Measurements from ENCODE around the gene STAC2. TPM values are rescaled to one million over a fixed set of nuclear protein-coding genes. Genes with fewer than 3 reads are reported as not detected.
"Not testable (repeated sequence)": the region's sequence is repeated elsewhere in the genome, so short reads cannot be mapped to it uniquely, and the experiment has no call there.

The STAC2 gene
- total and polyA plus RNA-seq, 7 donors = 0.07 to 1.2 (median 0.32) TPM; not detected in 1

- Histone ChIP-seq H3K27ac (no peak overlapping the region), H3K9me3 (peaks cover 4% of the 10 kb centered on the region), H3K27me3 (ENCODE audit: insufficient read depth in 3 of 3, low read length in 2 of 3) (no peaks in the 10 kb centered on the region), H3K4me1 (peaks cover 34% of the 10 kb centered on the region), H3K36me3 (ENCODE audit: insufficient read depth in 1 of 2, low read depth in 1 of 2) (peaks cover 3 to 17% of the 10 kb centered on the region in 2 donors), H3K4me3 (no peak overlapping the region)
- DNase-seq (no peak), ATAC-seq (no peak)
- intact Hi-C loops (cut with DNase I) = no loop called here
- TF ChIP-seq, protein P1, sequence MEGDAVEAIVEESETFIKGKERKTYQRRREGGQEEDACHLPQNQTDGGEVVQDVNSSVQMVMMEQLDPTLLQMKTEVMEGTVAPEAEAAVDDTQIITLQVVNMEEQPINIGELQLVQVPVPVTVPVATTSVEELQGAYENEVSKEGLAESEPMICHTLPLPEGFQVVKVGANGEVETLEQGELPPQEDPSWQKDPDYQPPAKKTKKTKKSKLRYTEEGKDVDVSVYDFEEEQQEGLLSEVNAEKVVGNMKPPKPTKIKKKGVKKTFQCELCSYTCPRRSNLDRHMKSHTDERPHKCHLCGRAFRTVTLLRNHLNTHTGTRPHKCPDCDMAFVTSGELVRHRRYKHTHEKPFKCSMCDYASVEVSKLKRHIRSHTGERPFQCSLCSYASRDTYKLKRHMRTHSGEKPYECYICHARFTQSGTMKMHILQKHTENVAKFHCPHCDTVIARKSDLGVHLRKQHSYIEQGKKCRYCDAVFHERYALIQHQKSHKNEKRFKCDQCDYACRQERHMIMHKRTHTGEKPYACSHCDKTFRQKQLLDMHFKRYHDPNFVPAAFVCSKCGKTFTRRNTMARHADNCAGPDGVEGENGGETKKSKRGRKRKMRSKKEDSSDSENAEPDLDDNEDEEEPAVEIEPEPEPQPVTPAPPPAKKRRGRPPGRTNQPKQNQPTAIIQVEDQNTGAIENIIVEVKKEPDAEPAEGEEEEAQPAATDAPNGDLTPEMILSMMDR (IDR thresholded peaks at IDR 0.05) = no peak
- 81 to 88% (median 87%) methylated on average over 5 of the region's 5 CpGs for WGBS, 3 donors
Measured at GRCh38 chr17:39171933-39172332, 53.8 kb downstream of the STAC2 start.

DNA sequence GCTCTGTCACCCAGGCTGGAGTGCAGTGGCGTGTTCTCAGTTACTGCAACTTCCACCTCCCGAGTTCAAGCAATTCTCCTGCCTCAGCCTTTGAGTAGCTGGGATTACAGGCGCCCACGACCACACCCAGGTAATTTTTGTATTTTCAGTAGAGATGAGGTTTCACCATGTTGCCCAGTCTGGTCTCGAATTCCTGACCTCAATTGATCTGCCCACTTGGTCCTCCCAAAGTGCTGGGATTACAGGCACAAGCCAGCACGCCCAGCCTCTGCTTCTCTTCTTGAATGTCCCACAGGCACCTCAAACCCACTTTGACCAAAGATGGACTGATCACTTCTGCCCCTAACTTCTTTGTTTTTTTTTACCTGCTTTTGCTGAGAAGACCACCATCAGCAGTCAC, 55.2 kb downstream of the STAC2 start:
- 65 to 72% (median 69%) methylated on average over 6 of the region's 6 CpGs for WGBS, 3 donors
- Histone ChIP-seq H3K27ac (no peak overlapping the region), H3K4me1 (peaks cover 21% of the 10 kb centered on the region), H3K4me3 (no peak overlapping the region), H3K9me3 (peaks cover 4% of the 10 kb centered on the region), H3K27me3 (ENCODE audit: insufficient read depth in 3 of 3, low read length in 2 of 3) (no peaks in the 10 kb centered on the region), H3K36me3 (ENCODE audit: insufficient read depth in 1 of 2, low read depth in 1 of 2) (peaks cover 0 to 6% of the 10 kb centered on the region in 2 donors)
- ATAC-seq = no peak
- intact Hi-C loops (cut with DNase I) = no loop called here
- DNase-seq = no peak
- TF ChIP-seq, protein P1 (IDR thresholded peaks at IDR 0.05) = no peak

DNA sequence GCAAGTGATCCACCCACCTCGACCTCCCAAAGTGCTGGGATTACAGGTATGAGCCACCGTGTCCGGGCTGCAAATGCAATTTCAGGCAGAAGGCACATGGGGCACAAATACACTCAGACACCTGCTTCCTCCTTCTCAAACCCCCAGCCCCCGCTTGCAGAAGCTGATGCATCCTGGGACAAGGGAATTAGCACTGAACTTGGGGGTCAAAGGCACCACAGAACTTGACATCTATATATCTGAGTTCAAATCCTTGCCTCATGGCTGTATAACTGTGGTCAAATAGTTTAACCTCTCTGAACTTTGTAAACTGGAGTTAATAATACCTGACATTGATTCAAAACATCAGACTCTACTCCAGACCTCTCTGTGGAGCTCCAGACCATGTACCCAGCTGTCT, 55.6 kb downstream of the STAC2 start:
- H3K9me3 ChIP-seq = peaks cover 4% of the 10 kb centered on the region
- no peak overlapping the region for H3K27ac ChIP-seq
- H3K27me3 ChIP-seq (ENCODE audit: insufficient read depth in 3 of 3, low read length in 2 of 3) = no peaks in the 10 kb centered on the region
- WGBS, 3 donors = 46 to 49% (median 48%) methylated on average over 4 of the region's 4 CpGs
- DNase-seq (no peak), ATAC-seq (no peak)
- no peak overlapping the region for H3K4me3 ChIP-seq
- peaks cover 17% of the 10 kb centered on the region for H3K4me1 ChIP-seq
- H3K36me3 ChIP-seq (ENCODE audit: insufficient read depth in 1 of 2, low read depth in 1 of 2) = peaks cover 0 to 3% of the 10 kb centered on the region in 2 donors
- TF ChIP-seq, protein P1 (IDR thresholded peaks at IDR 0.05) = no peak
- intact Hi-C loops (cut with DNase I) = no loop called here

- intact Hi-C loops (cut with DNase I) = loop anchor here in 1 of 2 donors (10.0 kb wide), 1 partner anchor 65 kb away; no protein-coding TSS in a partner anchor
- no peaks in the 10 kb centered on the region for H3K27me3 ChIP-seq (ENCODE audit: insufficient read depth in 3 of 3, low read length in 2 of 3)
- peaks cover 4% of the 10 kb centered on the region for H3K9me3 ChIP-seq
- TF ChIP-seq, protein P1 (IDR thresholded peaks at IDR 0.05) = no peak
- no peaks in the 10 kb centered on the region for H3K36me3 ChIP-seq (ENCODE audit: insufficient read depth in 1 of 2, low read depth in 1 of 2)
- H3K4me1 ChIP-seq = peaks cover 11% of the 10 kb centered on the region
- DNase-seq = no peak
- 76 to 83% (median 80%) methylated on average over 3 of the region's 3 CpGs for WGBS, 3 donors
- no peak for ATAC-seq
- H3K27ac ChIP-seq = no peak overlapping the region
- H3K4me3 ChIP-seq = no peak overlapping the region
Measured at GRCh38 chr17:39169518-39169917, 56.2 kb downstream of the STAC2 start.

DNA sequence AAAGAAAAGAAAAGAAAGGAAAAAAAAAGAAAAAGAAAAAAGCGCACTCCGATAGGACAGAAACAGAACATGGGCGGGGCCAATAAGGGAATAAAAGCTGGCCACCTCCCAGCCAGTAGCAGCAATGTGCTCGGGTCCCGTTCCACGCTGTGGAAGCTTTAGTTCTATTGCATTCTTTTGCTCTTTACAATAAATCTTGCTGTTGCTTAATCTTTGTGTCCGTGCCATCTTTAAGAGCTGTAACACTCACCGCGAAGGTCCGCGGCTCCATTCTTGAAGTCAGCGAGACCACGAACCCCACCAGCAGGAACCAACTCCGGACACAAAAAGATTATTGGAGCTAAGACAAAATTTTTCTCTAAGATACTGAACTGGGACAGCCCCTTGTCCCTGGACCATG, 56.6 kb downstream of the STAC2 start:
- WGBS, 3 donors = 82 to 89% (median 83%) methylated on average over 14 of the region's 14 CpGs
- ATAC-seq (no peak), DNase-seq (no peak)
- intact Hi-C loops (cut with DNase I) = loop anchor here in 1 of 2 donors (10.0 kb wide), 1 partner anchor 66 kb away; no protein-coding TSS in a partner anchor
- H3K4me1 ChIP-seq = peaks cover 11% of the 10 kb centered on the region
- H3K27me3 ChIP-seq (ENCODE audit: insufficient read depth in 3 of 3, low read length in 2 of 3) = no peaks in the 10 kb centered on the region
- H3K36me3 ChIP-seq (ENCODE audit: insufficient read depth in 1 of 2, low read depth in 1 of 2) = no peaks in the 10 kb centered on the region
- TF ChIP-seq, protein P1 (IDR thresholded peaks at IDR 0.05) = no peak
- no peak overlapping the region for H3K27ac ChIP-seq
- H3K9me3 ChIP-seq = peaks cover 4% of the 10 kb centered on the region
- no peak overlapping the region for H3K4me3 ChIP-seq

GRCh38 chr17:39168503-39168902, 57.2 kb downstream of the STAC2 start:
- not testable (repeated sequence) for H3K4me3 ChIP-seq; DNase-seq; H3K27ac ChIP-seq; H3K4me1 ChIP-seq; H3K27me3 ChIP-seq (ENCODE audit: insufficient read depth in 3 of 3, low read length in 2 of 3); H3K36me3 ChIP-seq (ENCODE audit: insufficient read depth in 1 of 2, low read depth in 1 of 2); H3K9me3 ChIP-seq; ATAC-seq
- 93 to 96% (median 93%) methylated on average over 10 of the region's 10 CpGs for WGBS, 3 donors
- intact Hi-C loops (cut with DNase I) = loop anchor here in 1 of 2 donors (10.0 kb wide), 1 partner anchor 66 kb away; no protein-coding TSS in a partner anchor

Data from psoas muscle (tissue), 8 donors.